NCI-H526 (cell line): Measurements from ENCODE around the gene ATP8A1.

Source experiments
- DNase-seq, 2 experiments: peaks; one replicate each; lab custom pipeline; 2025; lab: John Stamatoyannopoulos, UW

ATP8A1 gene

DNA sequence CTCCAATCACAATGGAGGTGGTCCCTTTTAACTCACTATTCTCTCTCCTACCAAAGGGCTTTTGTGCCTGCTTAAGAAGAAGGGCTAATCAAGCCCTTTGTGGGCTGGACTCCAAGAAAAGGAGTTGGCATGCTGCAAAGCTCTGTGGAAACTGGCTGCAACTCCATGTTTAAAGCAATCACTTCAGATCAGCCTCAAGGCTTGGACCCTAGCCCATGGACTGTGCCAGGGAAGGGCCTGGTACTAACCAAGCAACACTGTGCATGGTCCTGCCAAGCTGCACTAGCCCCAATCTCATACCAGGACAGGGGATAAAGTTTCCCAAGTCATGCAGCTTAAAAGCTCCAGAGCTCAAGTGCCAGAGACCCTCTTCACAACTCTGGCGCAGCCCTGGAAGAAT lies 86.7 kb downstream of the ATP8A1 start:
- no peak for DNase-seq

DNA sequence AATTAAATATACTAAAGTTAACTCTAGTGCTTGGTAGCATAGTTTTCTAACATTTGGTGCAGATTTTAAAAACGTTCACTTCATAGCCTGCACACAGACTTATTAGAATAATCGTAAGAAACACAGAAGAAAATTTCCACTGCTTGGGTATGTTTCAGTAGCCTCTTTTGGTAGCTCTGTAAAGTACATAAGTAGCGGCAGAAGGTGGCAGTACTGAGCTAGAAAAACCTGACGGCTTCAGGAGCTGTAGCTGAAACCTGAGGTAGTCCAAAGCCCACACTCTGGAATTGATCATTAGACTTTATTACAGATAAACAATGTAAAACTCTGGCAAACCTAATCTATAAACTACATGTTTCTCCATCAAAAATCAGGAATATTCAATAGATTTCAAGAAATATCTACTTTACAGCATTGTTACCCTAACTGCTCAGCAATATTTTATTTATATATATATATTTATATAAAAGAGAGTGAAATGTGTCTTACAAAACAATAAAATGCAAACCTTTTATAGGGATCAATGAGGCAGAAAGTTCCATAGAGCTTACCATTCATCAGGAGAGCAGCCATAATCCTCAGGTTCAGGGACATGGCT lies 88.2 kb downstream of the ATP8A1 start:
- peak; percentile 29 to 74 for DNase-seq

DNA sequence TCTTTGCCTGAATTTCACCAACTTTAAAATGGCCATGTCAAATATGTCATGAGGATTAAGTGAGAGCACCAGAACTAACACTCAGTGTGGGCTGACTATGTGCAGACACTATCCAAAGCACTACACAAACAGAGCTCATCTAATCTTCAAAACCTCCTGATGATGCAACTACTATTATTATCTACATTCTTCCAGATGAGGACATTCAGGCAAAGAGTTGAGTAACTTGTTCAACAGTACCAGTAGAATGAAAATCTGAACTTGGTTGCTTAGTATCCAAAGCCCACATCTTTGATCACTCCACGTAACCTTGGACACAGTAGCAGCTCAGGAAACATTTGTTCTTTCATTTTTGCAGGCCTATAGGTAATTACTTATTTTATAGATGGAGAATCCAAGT lies 90.1 kb downstream of the ATP8A1 start:
- no peak for DNase-seq

DNA sequence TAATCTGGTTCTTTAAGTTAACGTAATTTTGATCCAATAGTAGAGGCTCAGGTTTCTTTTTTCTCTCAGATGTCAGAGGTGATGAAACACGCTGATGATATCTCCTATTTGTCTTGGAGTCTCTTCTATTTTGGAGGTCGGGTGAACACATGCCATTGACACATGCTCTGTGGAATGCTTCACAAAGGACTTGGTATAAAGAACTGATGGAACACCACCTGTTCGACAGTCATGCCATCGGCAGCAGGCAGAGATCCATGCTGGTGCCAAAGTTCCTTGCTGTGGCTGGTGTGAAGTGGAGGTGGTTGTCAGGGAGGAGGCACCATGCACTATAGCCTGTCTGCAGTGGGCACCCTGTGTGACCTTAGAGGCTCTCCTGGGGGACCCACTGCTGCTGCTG lies 94.9 kb downstream of the ATP8A1 start:
- no peak for DNase-seq

DNA sequence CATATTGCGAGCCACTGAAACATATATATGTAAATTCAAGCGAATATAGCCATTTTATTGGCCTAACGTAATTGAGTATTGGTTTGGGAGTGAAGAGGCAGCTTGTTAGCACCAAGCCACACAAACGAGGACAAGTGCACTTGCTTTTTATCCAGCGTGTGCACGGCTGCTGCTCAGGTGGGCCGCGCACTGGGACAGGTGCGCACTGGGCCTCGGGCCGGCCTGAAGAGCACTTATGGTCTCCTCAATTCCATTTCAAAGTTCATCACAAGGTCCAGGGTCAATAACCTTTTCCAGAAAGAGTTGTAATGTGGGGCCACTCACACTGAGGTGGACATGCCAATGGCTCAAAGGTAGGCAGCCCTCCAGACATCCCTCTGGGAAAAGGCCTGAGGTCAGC lies 95.9 kb downstream of the ATP8A1 start:
- DNase-seq, result no peak

DNA sequence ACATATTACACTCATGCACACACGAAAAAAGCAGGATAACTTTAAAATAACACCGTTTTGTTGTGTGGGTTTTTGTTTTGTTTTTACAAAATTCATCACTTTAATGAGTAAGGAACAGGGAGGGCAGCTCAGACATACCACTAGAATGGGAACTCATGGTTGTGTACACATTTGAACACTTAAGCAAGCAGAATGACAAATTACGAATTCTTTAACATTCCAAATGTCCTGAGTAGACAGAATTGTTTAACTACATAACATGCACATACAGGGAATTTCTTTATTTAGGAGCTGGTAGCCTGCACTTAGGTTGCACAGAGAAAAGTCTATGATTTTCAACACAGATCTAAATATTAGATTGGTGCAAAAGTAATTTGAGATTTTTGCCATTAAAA lies 96.4 kb downstream of the ATP8A1 start:
- no peak for DNase-seq

DNA sequence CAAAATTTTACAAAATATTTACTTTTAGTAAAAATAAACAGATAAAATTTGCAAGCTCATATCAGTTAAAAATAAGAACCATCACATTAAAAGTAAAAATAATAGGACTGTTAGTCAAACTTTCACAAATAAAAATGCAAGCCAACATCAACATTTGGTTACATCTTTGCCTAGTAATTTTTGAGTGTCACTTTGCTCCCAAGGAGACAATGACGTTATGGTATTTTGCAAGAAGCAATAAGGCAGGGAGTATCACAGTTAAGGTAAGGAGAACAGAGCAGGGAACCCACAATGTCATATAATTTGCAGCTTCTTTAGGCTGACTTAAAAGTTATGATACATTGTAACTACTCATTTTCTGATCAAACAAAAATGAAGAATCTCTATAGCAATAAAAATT lies 98.7 kb downstream of the ATP8A1 start:
- DNase-seq, result no peak

DNA sequence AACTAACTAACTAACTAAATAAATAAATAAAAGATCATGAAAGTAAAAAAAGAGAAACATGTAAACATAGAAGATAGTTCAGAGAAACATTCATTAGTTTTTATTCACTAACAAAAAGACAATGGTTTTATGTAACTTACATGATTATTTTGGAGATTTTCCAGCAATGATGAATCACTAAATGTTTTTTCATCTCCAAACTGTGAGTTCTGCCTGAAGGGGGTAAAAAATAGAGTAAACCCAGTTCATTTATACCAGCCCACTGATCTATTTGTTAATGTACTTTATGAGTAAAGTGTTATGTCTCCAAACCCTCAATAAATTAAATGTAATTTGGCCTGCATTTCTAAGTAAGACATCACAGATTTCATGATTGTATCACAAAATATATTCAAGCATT lies 101.1 kb downstream of the ATP8A1 start:
- DNase-seq, result no peak

DNA sequence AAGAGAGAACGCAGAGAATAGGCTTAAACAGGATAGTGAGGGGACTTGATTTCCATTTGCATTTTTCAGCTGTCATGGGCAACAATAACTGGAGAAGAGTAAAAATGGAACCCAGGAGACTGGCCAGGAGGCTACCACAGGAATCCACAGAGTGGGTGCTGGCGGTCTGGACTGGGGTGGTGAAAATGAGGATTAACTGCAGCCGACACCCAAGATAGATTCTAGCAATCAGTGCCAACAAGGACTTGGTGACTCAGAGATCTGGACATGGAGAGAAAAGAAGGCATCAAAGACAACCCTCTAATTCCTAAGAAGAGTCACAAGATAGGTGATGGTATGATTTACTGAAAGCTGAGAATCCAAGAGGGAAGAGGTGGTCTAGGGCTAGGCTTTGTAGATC lies 102.8 kb downstream of the ATP8A1 start:
- no peak for DNase-seq

DNA sequence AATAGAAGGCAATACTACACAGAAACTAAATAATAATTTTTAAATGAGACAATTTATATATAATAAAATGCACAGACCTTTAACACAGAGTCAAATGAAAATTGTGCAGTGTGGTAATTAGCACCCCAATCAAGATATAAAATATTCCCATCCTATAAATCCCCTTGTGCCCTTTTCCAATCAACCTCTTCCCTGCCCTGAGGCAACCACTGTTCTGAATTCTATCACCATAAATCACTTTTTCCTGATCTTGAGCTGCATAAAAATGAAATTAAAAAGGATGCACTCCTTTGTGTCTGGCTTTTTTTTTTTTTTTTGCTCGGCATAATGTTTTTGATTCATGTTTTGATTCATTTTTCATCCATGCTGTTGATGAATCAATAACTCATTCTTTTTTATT lies 107.0 kb downstream of the ATP8A1 start:
- no peak for DNase-seq

DNA sequence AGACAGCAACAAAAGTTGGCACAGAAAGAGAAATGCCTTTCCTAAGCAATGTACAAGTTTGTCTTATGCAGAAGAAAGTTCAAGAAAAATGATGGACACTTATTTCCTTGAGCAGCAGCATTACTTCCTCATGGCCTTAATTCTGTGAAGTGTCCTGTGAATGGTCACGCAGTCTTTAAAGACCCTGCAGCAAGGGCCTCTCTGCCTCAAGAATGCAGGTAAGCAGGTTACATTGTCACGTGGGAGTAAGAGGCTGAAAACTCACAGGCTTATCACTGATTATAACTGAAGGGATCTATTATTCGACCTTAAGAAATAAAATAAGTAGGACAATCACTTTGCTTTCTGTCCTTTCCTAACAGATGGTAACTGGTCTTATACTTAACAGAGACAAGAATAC lies 109.1 kb downstream of the ATP8A1 start:
- DNase-seq, result no peak

DNA sequence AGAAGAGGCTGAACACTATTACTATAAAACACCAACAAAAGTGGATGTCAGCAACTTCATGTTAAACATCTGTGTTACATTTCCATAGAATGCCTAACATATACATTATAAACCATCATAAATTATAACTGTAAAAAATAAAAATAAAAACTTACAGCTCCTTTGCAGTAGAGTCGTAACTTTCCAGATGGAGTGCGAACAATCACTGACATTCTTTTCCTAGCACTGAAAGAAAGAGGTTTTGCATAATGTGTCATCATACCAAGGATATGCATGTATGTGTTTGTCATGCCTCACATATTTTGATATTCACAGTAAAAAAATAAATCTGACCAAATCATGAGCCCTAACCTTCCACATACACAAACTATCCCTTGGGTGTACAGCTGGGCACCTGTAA lies 113.1 kb downstream of the ATP8A1 start:
- no peak for DNase-seq

DNA sequence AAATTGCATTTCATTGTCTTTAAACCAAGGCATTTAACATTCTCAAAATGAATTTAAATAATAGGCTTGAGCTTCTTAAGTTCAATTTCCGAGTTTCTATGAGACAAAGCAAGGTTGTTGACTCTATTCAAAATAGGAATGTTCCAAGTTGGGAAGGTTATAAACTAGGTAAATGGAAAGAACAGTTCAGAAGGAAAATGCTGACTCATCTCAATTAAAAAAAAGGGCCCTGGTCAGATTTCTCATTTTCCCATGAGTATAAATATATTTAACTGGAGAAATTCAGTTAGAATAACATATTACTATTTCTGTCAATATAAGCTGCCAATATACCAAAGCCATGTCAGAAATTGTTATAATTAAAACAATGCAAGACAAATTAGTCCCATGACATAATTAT lies 113.8 kb downstream of the ATP8A1 start:
- no peak for DNase-seq

DNA sequence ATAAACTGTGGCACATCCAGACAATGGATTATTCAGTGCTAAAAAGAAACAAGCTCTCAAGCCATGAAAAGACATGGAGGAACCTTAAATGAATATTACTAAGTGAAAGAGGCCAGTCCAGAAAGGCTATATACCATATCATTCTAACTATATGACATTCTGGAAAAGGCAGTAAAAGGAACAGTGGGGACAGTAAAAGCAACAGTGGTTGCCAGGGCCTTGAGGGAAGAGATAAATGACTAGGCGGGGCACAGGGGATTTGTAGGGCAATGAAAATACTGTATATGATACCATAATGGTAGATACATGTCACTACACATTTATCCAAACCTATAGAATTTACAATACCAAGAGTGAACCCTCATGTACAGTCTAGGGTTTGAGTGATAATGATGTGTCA lies 115.3 kb downstream of the ATP8A1 start:
- DNase-seq, result no peak

DNA sequence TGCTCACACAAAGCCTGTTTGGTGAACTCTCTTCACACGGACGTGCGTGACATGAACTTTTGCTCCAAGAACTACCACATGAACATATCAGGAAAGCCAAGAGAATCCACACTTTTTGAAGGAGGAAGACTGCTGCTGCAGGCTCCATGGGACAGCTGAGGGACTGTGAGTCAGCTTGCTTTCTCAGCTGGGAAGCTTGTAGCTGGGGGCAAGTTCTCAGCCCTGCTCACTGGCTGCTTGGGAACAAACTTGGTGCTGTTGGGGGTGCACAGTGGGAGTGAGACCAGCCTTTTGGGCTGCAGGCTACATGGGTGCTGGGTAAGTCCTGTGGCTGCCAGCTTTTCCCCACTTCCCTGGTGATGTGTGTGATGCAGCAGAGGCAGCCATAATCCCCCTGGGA lies 123.9 kb downstream of the ATP8A1 start:
- no peak for DNase-seq

DNA sequence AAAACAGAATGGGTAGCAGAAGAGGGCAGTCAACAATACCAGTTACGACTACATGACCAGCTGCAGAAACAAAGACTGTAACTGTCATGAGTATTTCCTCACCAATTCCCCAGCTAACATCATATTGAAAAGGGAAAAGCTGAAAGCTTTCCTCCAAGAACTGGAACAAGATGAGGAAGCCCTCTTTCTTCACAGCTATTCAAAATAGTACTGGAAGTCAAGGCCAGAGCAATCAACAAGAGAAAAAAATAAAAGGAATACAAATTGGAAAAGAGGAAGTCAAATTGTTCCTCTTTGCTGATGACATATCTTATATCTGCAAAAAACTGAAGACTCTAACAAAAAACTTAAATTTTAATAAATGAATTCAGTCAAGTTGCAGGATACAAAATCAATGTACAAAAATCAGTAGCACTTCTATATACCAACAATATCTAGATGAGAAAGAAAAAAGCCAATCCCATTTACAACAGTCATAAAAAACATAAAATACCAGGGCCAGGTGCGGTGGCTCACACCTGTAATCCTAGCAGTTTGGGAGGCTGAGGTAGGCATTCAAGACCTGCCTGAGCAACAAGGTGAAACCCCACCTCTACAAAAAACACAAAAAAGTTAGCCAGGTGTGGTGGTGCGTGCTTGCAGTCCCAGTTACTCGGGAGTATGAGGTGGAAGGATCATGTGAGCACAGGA lies 125.4 kb downstream of the ATP8A1 start:
- no peak for DNase-seq

DNA sequence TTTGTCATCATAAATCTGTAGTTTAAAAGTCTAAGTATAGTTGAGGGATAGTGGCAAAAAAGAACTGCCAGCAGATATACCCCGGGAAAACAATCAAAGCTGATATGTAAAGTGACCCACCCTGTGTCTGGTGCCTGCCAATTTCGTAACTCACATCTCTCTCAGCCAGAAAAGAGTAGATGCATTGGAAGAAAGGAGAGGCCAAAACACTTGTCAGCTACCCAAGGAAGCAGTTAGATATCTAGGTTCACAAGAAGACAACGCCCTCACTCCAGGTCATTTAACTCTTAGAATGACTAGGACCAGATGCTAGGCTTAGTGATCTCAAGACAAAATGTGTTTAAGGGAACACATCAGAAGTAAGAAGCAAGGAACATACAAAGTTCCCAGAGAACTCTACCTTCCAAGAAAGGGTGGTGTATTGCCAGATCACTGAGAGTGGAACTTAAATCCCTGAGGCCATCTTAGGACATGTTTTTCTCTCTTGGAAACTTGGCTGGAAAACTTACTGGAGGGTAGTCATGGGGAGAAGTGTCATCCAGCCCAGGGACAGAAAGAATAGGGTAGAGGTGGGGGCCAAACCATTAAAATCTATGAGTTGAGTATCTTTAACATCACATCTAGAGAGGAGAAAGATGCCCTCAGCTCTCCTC lies 133.7 kb downstream of the ATP8A1 start:
- no peak for DNase-seq

DNA sequence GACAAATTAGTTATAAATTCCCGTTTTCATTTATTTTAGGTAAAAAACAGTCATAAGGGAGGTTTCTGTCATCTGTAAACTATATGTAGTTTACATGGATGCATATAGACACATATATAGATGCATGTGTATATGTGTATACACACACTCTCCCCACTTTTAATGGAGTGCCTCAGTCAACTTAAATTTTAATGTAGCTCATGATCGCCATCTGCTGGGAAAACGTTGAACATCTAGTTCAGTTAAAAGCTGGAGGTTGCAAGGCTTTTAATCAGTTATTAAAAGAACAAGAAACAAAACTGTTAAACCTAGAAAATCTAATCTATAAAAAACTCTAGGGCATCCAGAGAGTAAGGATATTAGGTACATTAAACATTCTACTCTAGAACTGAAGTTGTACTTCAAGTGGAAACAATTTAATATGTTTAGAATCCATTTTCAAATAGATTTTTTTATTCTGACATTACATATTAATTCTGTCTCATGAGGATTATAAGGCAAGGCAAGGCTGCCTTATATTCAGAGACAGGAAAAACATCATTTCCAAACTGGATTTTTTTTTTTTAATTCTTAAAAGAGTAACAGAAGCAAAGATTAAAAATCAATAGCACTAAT lies 137.0 kb downstream of the ATP8A1 start:
- DNase-seq, result peak; percentile 2 to 61

DNA sequence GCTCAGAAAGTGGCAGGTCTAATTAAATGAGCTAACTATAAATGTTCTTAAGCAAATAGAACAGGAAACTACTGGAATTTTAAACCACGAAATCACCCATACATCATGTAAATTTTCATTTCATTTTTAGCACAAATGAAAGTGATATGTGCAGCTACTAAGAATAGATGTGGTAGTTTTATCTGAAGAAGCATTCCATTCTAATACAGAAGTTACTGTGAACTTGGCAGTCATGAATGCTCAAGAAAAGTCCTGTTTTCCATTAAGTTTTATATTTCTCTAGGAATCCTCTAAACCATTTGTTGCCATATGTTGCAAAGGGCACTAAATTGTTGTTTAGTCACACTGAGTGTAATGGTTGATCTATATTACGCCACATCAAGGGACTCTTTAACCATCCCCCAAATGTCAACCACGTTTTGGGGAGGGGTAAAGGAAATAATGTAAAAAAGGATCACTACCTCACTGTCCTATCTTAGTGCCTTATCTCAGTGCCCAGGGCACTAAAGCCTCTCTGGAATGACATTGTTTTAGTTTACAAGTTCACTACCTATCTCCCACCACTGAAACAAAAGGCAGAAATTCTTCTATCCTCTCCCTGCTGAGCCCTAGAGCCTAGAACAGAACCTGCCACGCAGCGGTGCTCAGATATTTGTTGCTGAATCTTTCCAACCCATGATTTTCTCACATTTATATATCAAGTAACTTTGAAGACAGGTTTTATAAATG lies 141.6 kb downstream of the ATP8A1 start:
- no peak for DNase-seq

DNA sequence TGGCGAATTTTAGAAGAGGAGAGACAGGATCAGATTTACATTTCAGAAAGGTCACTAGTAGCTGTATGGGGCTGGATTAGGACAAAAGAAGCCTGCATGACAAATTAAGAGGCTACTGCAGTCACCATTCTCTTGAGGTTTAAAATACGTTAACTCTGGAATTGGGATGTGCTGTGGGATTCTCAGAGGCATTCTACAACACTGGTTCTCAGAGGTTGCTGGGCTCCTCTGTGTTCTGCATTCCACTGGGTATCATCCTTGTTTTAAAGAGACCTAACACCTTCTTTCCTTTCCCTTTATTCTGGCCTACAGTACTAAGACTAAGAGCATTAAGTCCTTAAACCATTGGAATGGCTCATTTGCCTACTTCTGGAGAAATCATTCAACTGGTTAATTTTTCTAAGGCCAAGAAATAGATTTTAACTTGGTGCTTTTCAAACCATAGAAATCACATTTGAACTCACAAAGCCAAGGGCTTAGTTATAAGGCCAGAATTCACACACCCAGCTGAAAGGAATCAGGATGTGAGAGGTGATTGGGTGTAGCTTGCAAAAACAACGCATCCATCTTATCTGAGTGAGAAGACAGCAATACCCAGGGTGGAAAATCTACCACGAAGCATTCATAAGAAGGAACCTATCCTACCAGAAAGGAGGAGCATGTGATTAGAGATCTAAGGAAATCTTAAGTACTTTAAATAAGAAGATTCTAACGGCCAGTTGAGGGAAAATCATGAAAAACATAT lies 143.0 kb downstream of the ATP8A1 start:
- DNase-seq, result no peak

DNA sequence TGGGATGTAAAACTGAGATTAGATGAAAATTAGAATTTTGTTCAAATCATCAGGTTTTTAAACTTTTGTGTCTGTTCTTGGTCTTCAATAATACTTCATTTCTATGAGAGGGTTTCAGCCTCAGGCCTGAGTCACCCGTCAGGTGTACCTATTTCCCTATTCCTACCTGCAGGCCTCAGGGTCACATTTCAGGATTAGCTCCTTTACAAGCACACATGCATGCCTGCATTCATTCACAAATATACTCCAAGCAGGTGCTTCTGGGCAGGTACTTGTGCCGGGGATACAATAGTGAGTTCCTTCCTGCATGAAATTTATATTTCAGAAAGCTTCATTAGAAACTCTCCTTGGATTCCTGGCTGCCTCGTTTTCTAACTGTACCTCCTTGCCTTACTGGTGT lies 144.7 kb downstream of the ATP8A1 start:
- no peak for DNase-seq

DNA sequence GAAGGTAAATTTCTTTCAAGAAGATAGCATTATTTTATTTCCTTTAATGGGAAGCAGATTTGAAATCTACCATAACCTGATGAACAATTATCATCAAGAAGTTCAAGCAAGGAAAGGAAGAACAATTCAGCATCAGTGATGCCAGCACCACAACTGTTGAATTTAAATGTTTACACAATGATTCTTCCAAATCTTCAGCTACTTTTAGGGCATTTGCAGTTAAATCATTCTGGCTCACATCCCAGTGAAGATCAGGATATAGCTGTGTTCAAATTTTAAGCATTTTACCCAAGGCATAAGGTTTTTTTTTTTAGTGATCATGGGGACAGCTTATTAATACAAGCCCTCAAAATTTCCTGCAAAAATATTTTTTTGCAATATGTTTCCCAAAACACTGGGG lies 146.7 kb downstream of the ATP8A1 start:
- DNase-seq, result no peak
